Left lobe of liver (tissue), 2 donors: Measurements from ENCODE around the gene ZBTB44. TPM values are rescaled to one million over a fixed set of nuclear protein-coding genes. Genes with fewer than 3 reads are reported as not detected.
"Not testable (repeated sequence)": the region's sequence is repeated elsewhere in the genome, so short reads cannot be mapped to it uniquely, and the experiment has no call there.

Experiments used
- ATAC-seq: fragments of 200-7000 bp; cut with Tn5 transposase; one replicate; pipeline ENCODE4 v1.9.1; 2020; ENCODE audit warnings: mild to moderate bottlenecking, moderate library complexity
- DNase-seq: peaks from one replicate; pipeline ENCODE4 v3.0.0-alpha.2; 2020; ENCODE audit warnings: low spot score
- total RNA-seq: library from RNA; stranded (reverse); gene quantifications from one replicate; pipeline ENCODE4 v1.2.1, GENCODE V29; 2021
- donor health status: DM: no; HTN: no; CAD: no; lungs with moderate emphysema.
- donor health status: DM: no; HTN: yes; CAD: no.

The ZBTB44 gene
- total RNA-seq, 1 donor from 2014 or later: 17.1 TPM

DNA sequence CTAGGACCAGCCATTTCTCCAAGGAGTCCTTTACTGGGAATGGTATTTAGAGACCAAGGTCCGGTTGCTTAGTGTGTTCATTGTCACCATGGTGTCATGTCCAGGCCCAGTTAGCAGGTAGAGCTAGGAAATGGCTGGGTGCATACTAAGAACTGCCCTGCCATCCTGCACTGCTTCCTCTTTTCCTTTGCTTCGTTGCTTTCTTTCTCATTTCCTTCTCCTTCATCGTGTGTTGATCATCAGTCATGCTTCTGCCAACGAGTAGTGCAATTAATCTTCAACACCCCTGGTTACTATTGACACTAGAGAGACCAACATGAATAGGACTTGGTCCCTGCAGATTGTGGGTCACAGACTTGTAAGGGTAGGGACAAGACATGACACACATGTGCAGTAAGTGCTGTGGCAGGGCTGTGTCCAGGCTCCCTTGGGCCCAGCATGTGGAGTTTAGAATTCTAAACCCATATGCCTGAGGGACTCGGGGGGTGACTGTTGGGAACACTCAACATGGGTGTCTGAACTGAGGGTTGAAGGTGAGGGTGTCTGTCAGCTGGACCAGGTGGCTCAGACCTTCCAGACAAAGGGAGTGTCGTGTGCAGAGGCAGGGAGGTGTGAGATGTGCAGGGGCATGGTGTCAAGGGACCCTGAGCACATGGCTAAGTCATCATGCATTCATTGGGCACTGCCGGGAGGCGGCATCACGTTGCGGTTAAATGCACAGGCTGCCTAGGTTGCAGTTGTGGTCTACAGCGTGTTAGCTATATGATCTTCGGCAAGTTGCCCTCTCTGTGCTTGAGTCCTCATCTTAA, 112.5 kb downstream of the ZBTB44 start:
- ATAC-seq (no peak), DNase-seq (no peak)

DNA sequence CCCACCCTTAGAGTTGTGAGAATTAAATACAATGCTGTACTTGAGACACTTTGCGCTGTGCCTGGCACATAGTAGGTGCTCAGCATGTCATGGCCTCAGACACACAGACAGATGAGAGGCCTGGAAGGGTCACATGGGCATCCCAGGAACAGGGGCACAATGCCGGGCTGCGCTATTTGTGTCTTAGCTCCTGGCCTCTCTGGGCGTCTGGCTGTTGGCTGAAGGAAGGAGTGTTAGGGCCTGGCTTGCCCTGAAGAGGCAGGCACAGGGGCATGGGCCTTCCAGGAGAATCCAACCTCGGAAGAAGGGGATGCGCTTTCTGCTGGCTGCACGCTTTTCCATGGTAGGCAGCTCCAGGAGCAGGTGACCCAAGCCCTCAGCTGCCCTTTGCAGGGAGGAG, 113.7 kb downstream of the ZBTB44 start:
- DNase-seq (no peak), ATAC-seq (no peak)

- DNase-seq (no peak), ATAC-seq (no peak)
Measured at GRCh38 chr11:130199792-130200191, 114.9 kb downstream of the ZBTB44 start.

DNA sequence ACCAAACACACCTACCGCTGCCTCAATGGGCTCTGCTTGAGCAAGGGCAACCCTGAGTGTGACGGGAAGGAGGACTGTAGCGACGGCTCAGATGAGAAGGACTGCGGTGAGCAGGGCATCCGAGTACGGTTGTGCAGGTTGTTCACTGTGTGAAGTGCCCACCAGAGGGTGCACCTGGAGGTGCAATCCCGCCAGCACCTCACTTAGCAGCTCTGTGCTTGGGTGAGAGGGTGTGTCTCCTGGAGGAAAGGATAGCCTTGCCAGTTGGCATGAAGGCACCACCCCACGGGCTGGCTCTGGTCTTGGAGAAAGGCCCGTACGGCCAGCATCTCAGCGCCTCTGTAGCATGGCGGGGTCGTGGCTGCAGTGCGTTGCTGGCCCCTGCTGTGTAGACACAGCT, 115.8 kb downstream of the ZBTB44 start:
- DNase-seq: no peak
- ATAC-seq: no peak

GRCh38 chr11:130198292-130198691, 116.4 kb downstream of the ZBTB44 start:
- DNase-seq: no peak

DNA sequence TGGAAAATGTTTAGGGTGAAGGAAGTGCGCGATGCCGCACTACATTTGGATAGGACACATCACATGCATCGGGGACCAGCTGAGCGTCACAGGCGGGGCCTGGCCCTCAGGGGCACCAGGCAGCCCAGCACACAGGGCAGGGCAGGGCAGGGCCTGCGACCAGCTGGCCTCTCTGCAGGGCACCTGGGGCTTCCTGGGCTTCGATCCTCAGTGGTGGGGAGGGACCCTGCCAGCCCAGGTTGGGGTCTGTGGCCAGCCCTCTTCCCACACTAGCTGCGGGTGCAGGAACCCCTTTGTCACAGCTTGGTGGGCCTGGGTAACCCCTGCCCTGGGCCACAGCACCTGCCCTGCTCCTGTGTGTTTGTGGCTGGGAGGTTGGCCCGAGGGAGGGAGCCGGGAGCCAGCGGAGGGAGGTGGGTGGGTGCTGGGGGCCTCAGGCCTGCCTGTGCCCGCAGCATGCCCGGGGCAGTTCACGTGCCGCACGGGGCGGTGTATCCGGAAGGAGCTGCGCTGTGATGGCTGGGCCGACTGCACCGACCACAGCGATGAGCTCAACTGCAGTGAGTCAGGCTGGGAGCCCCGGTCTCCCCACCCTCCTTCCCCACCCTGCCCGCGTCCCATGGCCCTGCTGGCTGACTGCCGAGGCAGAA, 117.2 kb downstream of the ZBTB44 start:
- DNase-seq (no peak), ATAC-seq (no peak)

More at GRCh38 chr11:130198292-130198691, 116.4 kb downstream of the ZBTB44 start:
- ATAC-seq: no peak

- peak; percentile 4 for ATAC-seq
- no peak for DNase-seq
Measured at GRCh38 chr11:130194241-130195023, 120.3 kb downstream of the ZBTB44 start.

DNA sequence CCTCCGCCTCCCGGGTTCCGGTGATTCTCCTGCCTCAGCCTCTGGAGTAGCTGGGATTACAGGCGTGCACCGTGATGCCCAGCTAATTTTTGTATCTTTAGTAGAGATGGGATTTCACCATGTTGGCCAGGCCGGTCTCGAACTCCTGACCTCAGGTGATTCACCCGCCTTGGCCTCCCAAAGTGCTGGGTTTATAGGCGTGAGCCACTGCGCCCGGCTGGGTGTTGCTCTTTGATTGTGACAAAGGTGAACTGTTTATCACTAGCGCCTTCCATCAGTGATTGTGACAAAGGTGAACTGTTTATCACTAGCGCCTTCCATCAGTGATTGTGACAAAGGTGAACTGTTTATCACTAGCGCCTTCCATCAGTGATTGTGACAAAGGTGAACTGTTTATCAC, 121.2 kb downstream of the ZBTB44 start:
- not testable (repeated sequence) for ATAC-seq, DNase-seq

DNA sequence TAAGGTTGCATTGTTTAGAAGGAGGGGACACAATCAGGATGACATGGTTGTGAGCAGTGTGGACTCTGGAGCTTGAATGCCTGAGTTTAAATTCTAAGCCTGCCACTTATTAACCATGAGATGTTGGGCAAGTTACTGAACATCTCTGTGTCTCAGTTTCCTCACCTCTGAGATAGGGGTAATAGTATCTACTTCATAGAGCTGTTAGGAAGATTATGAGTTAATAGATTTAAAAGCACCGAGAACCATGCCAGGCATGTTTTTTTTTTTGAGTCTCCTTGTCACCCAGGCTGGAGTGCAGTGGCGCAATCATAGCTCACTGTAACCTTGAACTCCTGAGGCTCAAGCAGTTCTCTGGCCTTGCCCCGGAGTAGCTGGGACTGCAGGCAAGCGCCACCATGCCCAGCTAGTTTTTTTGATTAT, 121.9 kb downstream of the ZBTB44 start:
- ATAC-seq: peak; percentile 76
- no peak for DNase-seq

DNA sequence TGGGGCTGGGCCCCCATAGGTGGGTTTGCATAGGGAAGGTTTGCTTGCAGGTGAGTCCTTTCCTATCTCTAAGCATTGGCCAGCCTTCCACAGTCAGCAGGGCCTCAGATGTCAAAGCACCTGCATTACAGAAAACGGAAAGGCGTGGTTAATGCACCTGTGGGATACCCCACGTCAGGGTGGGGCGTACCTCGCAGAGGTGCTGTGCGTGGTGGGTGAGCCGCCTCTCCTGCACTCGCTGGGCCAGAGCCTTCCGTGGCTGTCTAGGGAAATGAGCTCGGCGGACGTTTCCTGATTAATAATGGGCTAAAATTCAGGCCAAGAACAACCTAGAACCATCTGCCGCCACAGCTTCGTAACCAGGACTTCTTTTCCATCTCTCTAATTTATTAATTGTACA, 122.8 kb downstream of the ZBTB44 start:
- DNase-seq: no peak
- no peak for ATAC-seq

GRCh38 chr11:130190371-130190881, 124.3 kb downstream of the ZBTB44 start:
- ATAC-seq (no peak), DNase-seq (no peak)

DNA sequence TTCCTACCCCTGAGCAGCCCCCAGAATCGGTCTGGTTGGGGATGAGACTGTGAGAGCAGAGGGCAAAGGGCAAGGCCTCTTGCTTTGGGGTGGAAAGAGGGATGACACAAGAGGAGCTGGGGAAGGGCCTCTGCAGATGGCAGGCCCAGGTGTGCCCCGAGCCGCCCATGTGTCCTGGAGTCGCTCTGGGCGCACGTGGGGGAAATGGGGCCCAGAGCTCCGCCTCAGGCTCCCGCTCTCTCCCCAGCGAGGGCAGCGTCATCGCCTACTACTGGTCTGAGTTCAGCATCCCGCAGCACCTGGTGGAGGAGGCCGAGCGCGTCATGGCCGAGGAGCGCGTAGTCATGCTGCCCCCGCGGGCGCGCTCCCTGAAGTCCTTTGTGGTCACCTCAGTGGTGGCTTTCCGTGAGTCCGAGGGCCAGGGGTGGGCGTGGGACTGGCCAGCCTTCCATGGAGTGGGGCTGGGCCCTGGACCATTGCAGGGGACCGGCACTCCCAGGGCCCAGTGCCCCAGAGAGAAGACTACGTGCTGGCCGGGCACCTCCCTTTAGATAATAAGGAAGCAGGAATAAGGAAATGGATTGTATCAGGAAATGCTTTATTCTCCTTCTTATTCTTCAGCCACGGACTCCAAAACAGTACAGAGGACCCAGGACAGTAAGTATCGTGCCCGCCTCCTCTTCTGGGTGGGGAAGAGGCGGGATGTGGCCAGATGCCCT, 125.1 kb downstream of the ZBTB44 start:
- no peak for ATAC-seq
- DNase-seq: no peak

GRCh38 chr11:130188585-130189347, 126.0 kb downstream of the ZBTB44 start:
- no peak for DNase-seq
- ATAC-seq: no peak

DNA sequence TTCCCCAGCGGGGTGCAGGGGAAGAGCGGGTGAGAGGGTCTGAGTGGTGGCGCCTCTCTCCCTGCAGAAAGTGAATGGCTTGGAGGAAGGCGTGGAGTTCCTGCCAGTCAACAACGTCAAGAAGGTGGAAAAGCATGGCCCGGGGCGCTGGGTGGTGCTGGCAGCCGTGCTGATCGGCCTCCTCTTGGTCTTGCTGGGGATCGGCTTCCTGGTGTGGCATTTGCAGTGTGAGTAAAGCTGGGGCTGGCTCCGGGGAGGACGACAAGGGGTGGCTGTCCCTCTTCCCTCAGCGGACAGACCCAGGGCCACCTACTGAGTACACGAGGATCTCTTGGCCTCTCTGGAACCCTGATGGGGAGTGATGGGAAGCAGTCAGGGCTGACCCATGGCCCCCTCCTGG, 126.7 kb downstream of the ZBTB44 start:
- ATAC-seq (no peak), DNase-seq (no peak)

GRCh38 chr11:130187096-130187495, 127.6 kb downstream of the ZBTB44 start:
- ATAC-seq: no peak
- DNase-seq: no peak

DNA sequence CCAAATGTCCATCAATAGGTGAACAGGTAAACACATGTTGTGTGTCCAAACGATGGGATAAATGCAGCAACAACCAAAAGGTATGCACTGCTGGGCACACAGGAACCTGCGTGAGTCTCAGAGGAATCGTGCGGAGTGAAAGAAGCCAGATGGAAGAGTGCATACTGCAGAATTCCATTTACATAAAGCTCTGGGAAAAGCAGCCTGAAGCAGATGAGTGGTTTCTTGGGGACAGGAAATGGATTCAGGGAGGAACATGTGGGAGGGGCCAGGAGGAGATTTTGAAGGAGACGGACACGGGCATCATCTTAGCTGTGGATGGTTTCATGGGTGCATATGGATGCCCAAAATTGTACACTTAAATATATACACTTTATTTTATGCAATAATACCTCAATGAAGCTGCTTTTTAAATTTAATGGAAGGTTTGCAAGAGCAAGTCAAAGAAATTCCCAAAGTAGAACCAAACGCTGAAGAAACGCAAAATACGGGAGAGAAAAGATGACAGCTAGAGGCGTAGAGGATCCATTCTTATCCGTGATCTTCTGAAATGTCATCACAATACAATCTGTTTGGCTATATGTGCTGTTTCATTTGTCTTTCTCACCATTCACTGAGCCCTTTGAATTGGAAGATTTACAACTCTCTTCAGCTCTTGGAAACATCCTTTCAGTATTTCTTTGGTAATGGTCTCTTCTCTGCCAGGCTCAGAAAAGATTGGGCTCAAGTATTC, 130.7 kb downstream of the ZBTB44 start:
- DNase-seq (no peak), ATAC-seq (no peak)

- peak; percentile 87 for ATAC-seq
Measured at GRCh38 chr11:130181295-130182272, 133.1 kb downstream of the ZBTB44 start.

GRCh38 chr11:130180896-130181294, 133.8 kb downstream of the ZBTB44 start:
- ATAC-seq: no peak

More at GRCh38 chr11:130181295-130182272, 133.1 kb downstream of the ZBTB44 start:
- peak; percentile 86 for DNase-seq

More at GRCh38 chr11:130180896-130181294, 133.8 kb downstream of the ZBTB44 start:
- no peak for DNase-seq
